ENCODE results near the gene C1orf87.

Gene C1orf87

GRCh38 chr1:60073605-60074278 is at the start of gene C1orf87:
C1orf87 (minus strand) TSS chr1:60073770; CDS start chr1:60072643, 1,127 bp downstream.
- H3K4me3 ChIP-seq (ENCODE audit: low read depth, low read length), result no peak within 1 kb of the TSS
- no peak for DNase-seq (ENCODE audit: low read depth, low spot score)

DNA sequence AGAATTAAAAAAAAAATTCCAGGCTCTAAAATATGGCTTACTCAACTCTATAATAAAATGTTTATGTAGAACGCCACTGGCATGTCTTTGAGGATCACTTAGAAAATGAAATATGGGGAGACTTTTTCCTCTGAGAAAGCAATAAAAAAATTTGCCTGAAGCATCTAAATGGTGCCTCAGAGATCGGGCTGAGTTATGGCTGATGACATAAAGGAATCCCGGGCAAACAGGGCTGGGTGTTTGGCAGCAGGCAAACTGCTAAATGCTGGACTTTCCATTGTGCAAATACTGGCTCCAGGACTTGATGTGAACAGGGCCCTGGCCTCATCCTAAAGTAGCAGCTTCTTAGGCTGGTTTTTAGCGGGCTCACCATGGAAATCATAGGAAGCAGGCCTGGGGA is 44.5 kb upstream of the C1orf87 start:
- ChIA-PET POLR2A (no interaction called here), CTCF (no interaction called here)
- peak; percentile 63 for DNase-seq (ENCODE audit: low read depth, low spot score)
- H3K4me3 ChIP-seq (ENCODE audit: low read depth, low read length), result no peak overlapping the region
- TF ChIP-seq CTCF (IDR thresholded peaks at IDR 0.05; ENCODE audit: insufficient read depth, low read length, missing control alignments), result no peak

More at GRCh38 chr1:60073605-60074278, at the start of gene C1orf87:
- TF ChIP-seq CTCF (IDR thresholded peaks at IDR 0.05; ENCODE audit: insufficient read depth, low read length, missing control alignments), result no peak
- POLR2A ChIA-PET, result no interaction called here
- CTCF ChIA-PET, result interaction anchor here (1.2 kb wide), 1 partner anchor 102 kb away, joined by 3 read pairs; no protein-coding TSS in a partner anchor

- POLR2A ChIA-PET, result no interaction called here
- DNase-seq (ENCODE audit: low read depth, low spot score), result no peak
These were observed 41.3 kb upstream of the C1orf87 start for GRCh38 chr1:60114745-60115318.

GRCh38 chr1:60113596-60113995 is 40.0 kb upstream of the C1orf87 start:
- POLR2A ChIA-PET, result no interaction called here
- CTCF ChIA-PET, result interaction anchor here (0.8 to 0.9 kb wide), 2 partner anchors 14 to 366 kb away, joined by 3 read pairs; no protein-coding TSS in a partner anchor
- DNase-seq (ENCODE audit: low read depth, low spot score), result no peak
- TF ChIP-seq CTCF (IDR thresholded peaks at IDR 0.05; ENCODE audit: insufficient read depth, low read length, missing control alignments), result no peak
- H3K4me3 ChIP-seq (ENCODE audit: low read depth, low read length), result no peak overlapping the region

More at GRCh38 chr1:60114745-60115318, 41.3 kb upstream of the C1orf87 start:
- CTCF ChIA-PET, result interaction anchor here (0.9 to 1.8 kb wide), 3 partner anchors 13 to 143 kb away, joined by 3 to 7 read pairs (median 3); no protein-coding TSS in a partner anchor
- H3K4me3 ChIP-seq (ENCODE audit: low read depth, low read length), result no peak overlapping the region
- no peak for TF ChIP-seq CTCF (IDR thresholded peaks at IDR 0.05; ENCODE audit: insufficient read depth, low read length, missing control alignments)

GRCh38 chr1:60113028-60113427 is 39.5 kb upstream of the C1orf87 start:
- POLR2A ChIA-PET, result no interaction called here
- CTCF ChIA-PET, result interaction anchor here (0.8 kb wide), 1 partner anchor 366 kb away, joined by 3 read pairs; no protein-coding TSS in a partner anchor

More at GRCh38 chr1:60113028-60113427, 39.5 kb upstream of the C1orf87 start:
- no peak overlapping the region for H3K4me3 ChIP-seq (ENCODE audit: low read depth, low read length)
- DNase-seq (ENCODE audit: low read depth, low spot score), result no peak
- peak; percentile 6 for TF ChIP-seq CTCF (IDR thresholded peaks at IDR 0.05; ENCODE audit: insufficient read depth, low read length, missing control alignments)
